ENCODE data around the gene ZGLP1.
A peak's percentile ranks its signal among the peaks of the same experiment; 100 is the strongest.

ZGLP1 gene

DNA sequence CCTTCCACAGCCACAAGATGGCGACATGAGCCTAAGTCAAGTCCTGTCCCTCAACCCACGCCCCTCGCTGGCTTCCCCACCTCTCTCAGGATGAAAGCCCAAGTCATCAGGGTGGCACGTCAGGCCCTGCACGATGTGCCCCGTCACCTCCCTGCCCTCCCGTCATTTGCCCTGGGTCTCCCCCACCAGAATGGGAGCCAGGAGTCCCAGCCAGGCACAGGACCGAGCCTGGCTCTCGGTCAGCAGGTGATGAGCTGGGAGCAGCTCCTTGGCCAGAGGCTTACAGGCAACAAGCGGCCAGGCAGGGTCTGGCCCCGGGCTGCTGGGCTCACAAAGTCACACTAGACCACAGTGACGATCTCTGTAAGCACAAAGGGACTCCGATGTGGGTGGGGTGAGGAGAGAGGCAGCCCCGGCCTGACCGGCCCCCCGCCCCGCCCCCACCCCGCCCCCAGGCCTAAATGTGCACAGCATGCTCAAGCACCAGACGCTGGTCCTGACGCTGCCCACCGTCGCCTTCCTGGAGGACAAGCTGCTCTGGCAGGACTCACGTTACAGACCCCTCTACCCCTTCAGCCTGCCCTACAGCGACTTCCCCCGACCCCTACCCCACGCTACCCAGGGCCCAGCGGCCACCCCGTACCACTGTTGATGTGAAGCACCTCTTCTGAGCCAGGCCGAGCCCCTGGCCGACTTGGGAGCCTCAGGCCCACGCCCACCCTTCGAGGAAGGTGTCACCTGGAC, 50.3 kb downstream of the ZGLP1 start:
- Histone ChIP-seq H3K9ac (ENCODE audit: low read length) (no peak overlapping the region), H4K20me1 (ENCODE audit: insufficient read depth, low read length) (no peaks in the 10 kb centered on the region), H3K27me3 (ENCODE audit: insufficient read depth, low read length) (no peaks in the 10 kb centered on the region), H2AFZ (ENCODE audit: low read length) (no peak overlapping the region), H3K4me1 (ENCODE audit: insufficient read depth, low read length, severe bottlenecking) (no peaks in the 10 kb centered on the region), H3K9me3 (ENCODE audit: low read length) (no peaks in the 10 kb centered on the region), H3K4me3 (ENCODE audit: low read depth, low read length, poor library complexity, severe bottlenecking) (no peak overlapping the region), H3K9me2 (ENCODE audit: low read depth, low read length) (no peaks in the 10 kb centered on the region), H3F3A (ENCODE audit: insufficient read depth, low read length) (no peaks in the 10 kb centered on the region), H3K4me2 (ENCODE audit: low read length) (no peak overlapping the region), H3K36me3 (ENCODE audit: insufficient read depth, low read length) (peaks cover 52% of the 10 kb centered on the region), H3K79me2 (ENCODE audit: insufficient read depth, low read length) (no peaks in the 10 kb centered on the region), H3K27ac (ENCODE audit: low read depth, low read length, poor library complexity, severe bottlenecking) (no peak overlapping the region)
- TF ChIP-seq EZH2 (IDR thresholded peaks at IDR 0.05; ENCODE audit: borderline replicate concordance, low read length), result no peak
- TF ChIP-seq, protein P1, sequence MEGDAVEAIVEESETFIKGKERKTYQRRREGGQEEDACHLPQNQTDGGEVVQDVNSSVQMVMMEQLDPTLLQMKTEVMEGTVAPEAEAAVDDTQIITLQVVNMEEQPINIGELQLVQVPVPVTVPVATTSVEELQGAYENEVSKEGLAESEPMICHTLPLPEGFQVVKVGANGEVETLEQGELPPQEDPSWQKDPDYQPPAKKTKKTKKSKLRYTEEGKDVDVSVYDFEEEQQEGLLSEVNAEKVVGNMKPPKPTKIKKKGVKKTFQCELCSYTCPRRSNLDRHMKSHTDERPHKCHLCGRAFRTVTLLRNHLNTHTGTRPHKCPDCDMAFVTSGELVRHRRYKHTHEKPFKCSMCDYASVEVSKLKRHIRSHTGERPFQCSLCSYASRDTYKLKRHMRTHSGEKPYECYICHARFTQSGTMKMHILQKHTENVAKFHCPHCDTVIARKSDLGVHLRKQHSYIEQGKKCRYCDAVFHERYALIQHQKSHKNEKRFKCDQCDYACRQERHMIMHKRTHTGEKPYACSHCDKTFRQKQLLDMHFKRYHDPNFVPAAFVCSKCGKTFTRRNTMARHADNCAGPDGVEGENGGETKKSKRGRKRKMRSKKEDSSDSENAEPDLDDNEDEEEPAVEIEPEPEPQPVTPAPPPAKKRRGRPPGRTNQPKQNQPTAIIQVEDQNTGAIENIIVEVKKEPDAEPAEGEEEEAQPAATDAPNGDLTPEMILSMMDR (IDR thresholded peaks at IDR 0.05; ENCODE audit: low read length), result peak; percentile 77; the same call in 1 of the 2 replicates

DNA sequence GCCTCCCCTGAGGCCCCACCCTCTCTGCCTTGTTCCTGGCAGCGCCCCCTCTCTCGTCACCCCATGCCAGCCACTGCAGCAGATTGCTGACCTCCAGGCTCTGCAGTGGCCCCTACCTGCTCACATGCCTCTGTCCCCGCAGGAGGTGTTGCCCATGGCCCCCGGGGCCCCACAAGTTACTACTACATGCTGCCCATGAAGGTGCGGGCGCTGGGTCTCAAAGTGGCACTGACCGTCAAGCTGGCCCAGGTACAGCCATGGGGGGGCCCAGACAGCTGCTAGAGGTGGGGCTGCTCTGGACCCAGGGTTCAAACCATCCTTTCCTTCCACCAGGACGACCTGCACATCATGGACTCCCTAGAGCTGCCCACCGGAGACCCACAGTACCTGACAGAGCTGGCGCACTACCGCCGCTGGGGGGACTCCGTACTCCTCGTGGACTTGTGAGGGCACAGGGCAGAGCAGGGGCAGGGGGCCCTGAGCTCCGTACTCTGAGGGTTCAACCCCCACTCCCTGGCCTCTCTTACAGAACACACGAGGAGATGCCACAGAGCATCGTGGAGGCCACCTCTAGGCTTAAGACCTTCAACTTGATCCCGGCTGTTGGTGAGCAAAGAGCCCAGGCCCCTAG, 51.4 kb downstream of the ZGLP1 start:
- Histone ChIP-seq H4K20me1 (ENCODE audit: insufficient read depth, low read length) (no peaks in the 10 kb centered on the region), H3K36me3 (ENCODE audit: insufficient read depth, low read length) (peaks cover 63% of the 10 kb centered on the region), H3K9ac (ENCODE audit: low read length) (no peak overlapping the region), H3K27me3 (ENCODE audit: insufficient read depth, low read length) (no peaks in the 10 kb centered on the region), H3K79me2 (ENCODE audit: insufficient read depth, low read length) (no peaks in the 10 kb centered on the region), H3K27ac (ENCODE audit: low read depth, low read length, poor library complexity, severe bottlenecking) (no peak overlapping the region), H3K9me3 (ENCODE audit: low read length) (no peaks in the 10 kb centered on the region), H2AFZ (ENCODE audit: low read length) (no peak overlapping the region), H3K4me1 (ENCODE audit: insufficient read depth, low read length, severe bottlenecking) (peaks cover 5% of the 10 kb centered on the region), H3K4me2 (ENCODE audit: low read length) (no peak overlapping the region), H3K4me3 (ENCODE audit: low read depth, low read length, poor library complexity, severe bottlenecking) (no peak overlapping the region), H3F3A (ENCODE audit: insufficient read depth, low read length) (no peaks in the 10 kb centered on the region), H3K9me2 (ENCODE audit: low read depth, low read length) (no peaks in the 10 kb centered on the region)
- TF ChIP-seq, protein P1 (IDR thresholded peaks at IDR 0.05; ENCODE audit: low read length), result no peak
- no peak for TF ChIP-seq EZH2 (IDR thresholded peaks at IDR 0.05; ENCODE audit: borderline replicate concordance, low read length)

DNA sequence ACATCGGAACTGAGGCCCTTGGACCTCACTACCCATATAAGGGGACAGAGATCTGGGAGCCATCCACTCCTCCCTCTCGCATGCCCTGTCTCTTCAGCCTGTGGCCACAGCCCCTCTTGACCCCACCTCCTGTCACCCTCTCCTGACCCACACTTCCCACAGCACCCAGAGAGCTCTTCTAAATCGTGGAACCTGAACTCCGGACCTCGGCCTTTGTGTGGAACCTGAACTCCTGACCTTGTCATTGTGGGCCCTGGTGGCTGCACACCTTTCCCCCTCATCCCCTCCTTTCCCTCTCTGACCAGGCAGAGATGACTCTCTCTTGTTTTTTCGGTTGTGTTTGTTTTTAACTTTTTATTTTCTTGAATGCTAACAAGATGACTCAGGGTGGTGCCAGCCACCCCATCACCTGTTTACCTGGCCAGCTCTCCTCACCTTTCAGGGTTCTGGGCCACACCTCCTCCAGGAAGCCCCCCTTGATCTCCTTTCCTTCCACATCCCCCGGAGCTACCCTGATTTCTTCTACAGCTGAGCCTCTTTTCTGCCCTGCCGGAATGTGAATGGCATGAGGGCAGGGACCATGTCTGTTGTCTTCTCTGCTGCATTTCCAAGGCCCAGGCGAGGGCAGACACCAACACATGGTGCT, 52.5 kb downstream of the ZGLP1 start:
- no peak overlapping the region for H3K4me2 ChIP-seq (ENCODE audit: low read length)
- no peaks in the 10 kb centered on the region for H3K9me2 ChIP-seq (ENCODE audit: low read depth, low read length)
- H3K4me1 ChIP-seq (ENCODE audit: insufficient read depth, low read length, severe bottlenecking), result peaks cover 12% of the 10 kb centered on the region
- H3F3A ChIP-seq (ENCODE audit: insufficient read depth, low read length), result no peaks in the 10 kb centered on the region
- H3K9ac ChIP-seq (ENCODE audit: low read length), result no peak overlapping the region
- TF ChIP-seq EZH2 (IDR thresholded peaks at IDR 0.05; ENCODE audit: borderline replicate concordance, low read length), result no peak
- TF ChIP-seq, protein P1 (IDR thresholded peaks at IDR 0.05; ENCODE audit: low read length), result no peak
- no peaks in the 10 kb centered on the region for H4K20me1 ChIP-seq (ENCODE audit: insufficient read depth, low read length)
- H3K9me3 ChIP-seq (ENCODE audit: low read length), result no peaks in the 10 kb centered on the region
- H3K36me3 ChIP-seq (ENCODE audit: insufficient read depth, low read length), result peaks cover 63% of the 10 kb centered on the region
- no peak overlapping the region for H3K27ac ChIP-seq (ENCODE audit: low read depth, low read length, poor library complexity, severe bottlenecking)
- H3K27me3 ChIP-seq (ENCODE audit: insufficient read depth, low read length), result no peaks in the 10 kb centered on the region
- H3K4me3 ChIP-seq (ENCODE audit: low read depth, low read length, poor library complexity, severe bottlenecking), result no peak overlapping the region
- peaks cover 8% of the 10 kb centered on the region for H3K79me2 ChIP-seq (ENCODE audit: insufficient read depth, low read length)
- no peak overlapping the region for H2AFZ ChIP-seq (ENCODE audit: low read length)

Measured in OCI-LY1 (cell line).